IMR-90 (cell line): ENCODE measurements around the gene CHRD.

ENCODE experiments used
- BHLHE40 ChIP-seq: fragments of 150-350 bp; IDR thresholded peaks from 2 replicates; pipeline ENCODE4 v1.6.1; 2016; ENCODE audit warnings: mild to moderate bottlenecking, low read depth, low read length
- CEBPB ChIP-seq: IDR thresholded peaks from 2 replicates; pipeline ENCODE4 v1.6.1; 2012; ENCODE audit warnings: low read depth, low read length, improper control_type of control experiment
- CHD1 ChIP-seq: IDR thresholded peaks from 2 replicates; pipeline ENCODE4 v1.6.1; 2012; ENCODE audit warnings: low read depth, low read length, improper control_type of control experiment
- ELK1 ChIP-seq: fragments of 150-350 bp; IDR thresholded peaks from 2 replicates; pipeline ENCODE4 v1.6.1; 2016; ENCODE audit warnings: low read depth, mild to moderate bottlenecking, low read length, moderate library complexity, borderline replicate concordance
- MXI1 ChIP-seq: IDR thresholded peaks from 2 replicates; pipeline ENCODE4 v1.6.1; 2012; ENCODE audit warnings: low read depth, mild to moderate bottlenecking, low read length, moderate library complexity, borderline replicate concordance
- POLR2A ChIP-seq: IDR thresholded peaks from 2 replicates; pipeline ENCODE4 v1.6.1; 2012; ENCODE audit warnings: mild to moderate bottlenecking, low read depth, low read length
- RAD21 ChIP-seq: IDR thresholded peaks from 2 replicates; pipeline ENCODE4 v1.6.1; 2012; ENCODE audit warnings: low read length, improper control_type of control experiment
- RFX5 ChIP-seq: IDR thresholded peaks from 2 replicates; pipeline ENCODE4 v1.8.0; 2012; ENCODE audit warnings: low read depth, mild to moderate bottlenecking, low read length, moderate library complexity
- SMC3 ChIP-seq: fragments of 150-350 bp; IDR thresholded peaks from 2 replicates; pipeline ENCODE4 v1.6.1; 2016; ENCODE audit warnings: low read depth, mild to moderate bottlenecking, antibody characterized with exemption, low read length, moderate library complexity
- USF2 ChIP-seq: fragments of 150-350 bp; IDR thresholded peaks from 2 replicates; pipeline ENCODE4 v1.6.1; 2017; ENCODE audit warnings: mild to moderate bottlenecking, antibody characterized with exemption, low read length, low read depth
- TF ChIP-seq, protein P1 (sequence below): conservative IDR thresholded peaks from 2 replicates; pipeline ENCODE4 v1.5.1; 2012; ENCODE audit warnings: mild to moderate bottlenecking, low read depth, low read length, improper control_type of control experiment

- TF ChIP-seq RFX5, result no peak
- TF ChIP-seq, protein P1, sequence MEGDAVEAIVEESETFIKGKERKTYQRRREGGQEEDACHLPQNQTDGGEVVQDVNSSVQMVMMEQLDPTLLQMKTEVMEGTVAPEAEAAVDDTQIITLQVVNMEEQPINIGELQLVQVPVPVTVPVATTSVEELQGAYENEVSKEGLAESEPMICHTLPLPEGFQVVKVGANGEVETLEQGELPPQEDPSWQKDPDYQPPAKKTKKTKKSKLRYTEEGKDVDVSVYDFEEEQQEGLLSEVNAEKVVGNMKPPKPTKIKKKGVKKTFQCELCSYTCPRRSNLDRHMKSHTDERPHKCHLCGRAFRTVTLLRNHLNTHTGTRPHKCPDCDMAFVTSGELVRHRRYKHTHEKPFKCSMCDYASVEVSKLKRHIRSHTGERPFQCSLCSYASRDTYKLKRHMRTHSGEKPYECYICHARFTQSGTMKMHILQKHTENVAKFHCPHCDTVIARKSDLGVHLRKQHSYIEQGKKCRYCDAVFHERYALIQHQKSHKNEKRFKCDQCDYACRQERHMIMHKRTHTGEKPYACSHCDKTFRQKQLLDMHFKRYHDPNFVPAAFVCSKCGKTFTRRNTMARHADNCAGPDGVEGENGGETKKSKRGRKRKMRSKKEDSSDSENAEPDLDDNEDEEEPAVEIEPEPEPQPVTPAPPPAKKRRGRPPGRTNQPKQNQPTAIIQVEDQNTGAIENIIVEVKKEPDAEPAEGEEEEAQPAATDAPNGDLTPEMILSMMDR, result no peak
- no peak for TF ChIP-seq POLR2A
- no peak for TF ChIP-seq RAD21
- no peak for TF ChIP-seq ELK1
- no peak for TF ChIP-seq MXI1
- TF ChIP-seq BHLHE40, result no peak
- TF ChIP-seq CHD1, result no peak
- TF ChIP-seq SMC3, result no peak
- TF ChIP-seq USF2, result no peak
- TF ChIP-seq CEBPB, result no peak
These were observed 44.6 kb upstream of the CHRD start for GRCh38 chr3:184335291-184335660.
